ENCODE results near the gene KREMEN2. TPM values are rescaled to one million over a fixed set of nuclear protein-coding genes. Genes with fewer than 3 reads are reported as not detected.

Gene KREMEN2
- total and polyA plus RNA-seq, 2 of the 8 experiments (the other 6 are each of a cell fraction or from before 2014, with no cell fraction given) = 6.6 to 7.0 TPM

DNA sequence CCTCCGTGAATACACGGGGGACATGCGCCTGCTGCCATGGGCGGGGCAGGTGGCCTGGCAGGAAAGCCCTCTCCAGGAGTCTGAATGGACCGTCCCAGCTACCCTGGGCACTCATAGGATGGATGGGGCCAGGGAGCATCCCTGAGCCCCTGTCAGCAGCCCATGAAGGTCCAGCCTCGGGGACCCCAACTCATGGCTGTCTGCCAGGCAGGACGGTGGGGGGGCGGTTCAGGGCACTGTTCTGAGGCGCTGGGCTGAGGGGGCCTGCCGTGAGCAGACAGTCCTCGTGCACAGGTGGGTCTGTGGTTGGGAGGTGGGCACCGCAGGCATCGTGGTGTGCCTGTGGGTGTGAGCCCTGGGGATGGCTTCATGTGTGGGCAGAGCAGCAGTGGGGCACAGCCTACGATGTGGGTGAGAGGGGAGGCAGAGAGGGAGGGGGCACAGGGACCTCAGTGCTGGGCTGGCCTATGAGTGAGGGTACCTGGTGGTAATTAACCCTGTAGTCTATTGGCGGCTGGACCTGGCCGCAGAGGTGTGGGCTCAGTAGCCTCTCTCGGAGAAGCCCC lies 22.6 kb downstream of the KREMEN2 start (continued):
- TF ChIP-seq CHD1 (IDR thresholded peaks at IDR 0.05; ENCODE audit: low read depth, low read length) (no peak), SUZ12 (IDR thresholded peaks at IDR 0.05; ENCODE audit: low read length) (no peak), NANOG (IDR thresholded peaks at IDR 0.05; ENCODE audit: insufficient read depth, low read depth, low read length, poor library complexity, severe bottlenecking) (no peak)
- TF ChIP-seq, protein P1, sequence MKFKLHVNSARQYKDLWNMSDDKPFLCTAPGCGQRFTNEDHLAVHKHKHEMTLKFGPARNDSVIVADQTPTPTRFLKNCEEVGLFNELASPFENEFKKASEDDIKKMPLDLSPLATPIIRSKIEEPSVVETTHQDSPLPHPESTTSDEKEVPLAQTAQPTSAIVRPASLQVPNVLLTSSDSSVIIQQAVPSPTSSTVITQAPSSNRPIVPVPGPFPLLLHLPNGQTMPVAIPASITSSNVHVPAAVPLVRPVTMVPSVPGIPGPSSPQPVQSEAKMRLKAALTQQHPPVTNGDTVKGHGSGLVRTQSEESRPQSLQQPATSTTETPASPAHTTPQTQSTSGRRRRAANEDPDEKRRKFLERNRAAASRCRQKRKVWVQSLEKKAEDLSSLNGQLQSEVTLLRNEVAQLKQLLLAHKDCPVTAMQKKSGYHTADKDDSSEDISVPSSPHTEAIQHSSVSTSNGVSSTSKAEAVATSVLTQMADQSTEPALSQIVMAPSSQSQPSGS (IDR thresholded peaks at IDR 0.05; ENCODE audit: low read length) = no peak
